ENCODE measurements around the gene RELB.
A peak's percentile ranks its signal among the peaks of the same experiment; 100 is the strongest.

Gene RELB

DNA sequence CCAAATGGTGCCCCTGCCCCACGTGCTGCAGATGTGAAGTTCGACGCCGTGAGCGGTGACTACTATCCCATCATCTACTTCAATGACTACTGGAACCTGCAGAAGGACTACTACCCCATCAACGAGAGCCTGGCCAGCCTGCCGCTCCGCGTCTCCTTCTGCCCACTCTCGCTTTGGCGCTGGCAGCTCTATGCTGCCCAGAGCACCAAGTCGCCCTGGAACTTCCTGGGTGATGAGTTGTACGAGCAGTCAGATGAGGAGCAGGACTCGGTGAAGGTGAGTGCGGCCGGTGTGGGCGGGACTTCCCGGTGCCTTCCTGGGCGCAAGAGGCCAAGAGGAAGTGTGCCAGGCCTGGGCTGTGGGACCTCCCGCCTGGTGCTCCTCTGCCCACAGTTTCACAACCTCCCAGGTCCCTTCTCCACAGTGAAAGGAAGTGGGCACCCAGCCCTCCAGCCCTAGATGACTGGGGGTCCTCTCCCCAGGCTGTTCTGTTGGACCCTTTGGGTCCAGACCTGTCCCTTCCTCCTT is 14.1 kb upstream of the RELB start:
- no peak for DNase-seq (ENCODE audit: low read depth)
- TF ChIP-seq, protein P1, sequence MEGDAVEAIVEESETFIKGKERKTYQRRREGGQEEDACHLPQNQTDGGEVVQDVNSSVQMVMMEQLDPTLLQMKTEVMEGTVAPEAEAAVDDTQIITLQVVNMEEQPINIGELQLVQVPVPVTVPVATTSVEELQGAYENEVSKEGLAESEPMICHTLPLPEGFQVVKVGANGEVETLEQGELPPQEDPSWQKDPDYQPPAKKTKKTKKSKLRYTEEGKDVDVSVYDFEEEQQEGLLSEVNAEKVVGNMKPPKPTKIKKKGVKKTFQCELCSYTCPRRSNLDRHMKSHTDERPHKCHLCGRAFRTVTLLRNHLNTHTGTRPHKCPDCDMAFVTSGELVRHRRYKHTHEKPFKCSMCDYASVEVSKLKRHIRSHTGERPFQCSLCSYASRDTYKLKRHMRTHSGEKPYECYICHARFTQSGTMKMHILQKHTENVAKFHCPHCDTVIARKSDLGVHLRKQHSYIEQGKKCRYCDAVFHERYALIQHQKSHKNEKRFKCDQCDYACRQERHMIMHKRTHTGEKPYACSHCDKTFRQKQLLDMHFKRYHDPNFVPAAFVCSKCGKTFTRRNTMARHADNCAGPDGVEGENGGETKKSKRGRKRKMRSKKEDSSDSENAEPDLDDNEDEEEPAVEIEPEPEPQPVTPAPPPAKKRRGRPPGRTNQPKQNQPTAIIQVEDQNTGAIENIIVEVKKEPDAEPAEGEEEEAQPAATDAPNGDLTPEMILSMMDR (conservative IDR thresholded peaks at IDR 0.05; ENCODE audit: low read length), result no peak
- no peak overlapping the region for H3K4me3 ChIP-seq (ENCODE audit: low read length)

DNA sequence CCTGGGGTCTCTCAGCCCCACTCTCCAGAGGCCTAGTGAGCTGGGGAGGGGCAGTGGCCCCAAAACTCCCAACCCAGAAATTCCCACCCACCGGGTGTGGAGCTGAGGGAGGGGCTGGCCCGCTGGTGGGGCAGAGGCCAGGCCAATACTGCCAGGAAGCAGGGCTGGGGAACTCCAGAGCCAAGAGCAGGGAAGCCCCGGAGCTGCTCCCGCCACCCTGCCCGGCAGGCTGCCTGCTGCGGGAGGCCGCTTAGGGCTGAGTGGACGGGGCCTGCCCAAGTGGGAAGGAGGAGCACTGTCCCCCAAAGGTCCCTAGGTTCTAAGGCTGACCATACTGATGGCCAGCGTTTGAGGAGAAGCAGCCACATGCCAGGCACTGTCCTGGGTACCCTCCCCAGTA is 13.0 kb upstream of the RELB start:
- TF ChIP-seq, protein P1 (conservative IDR thresholded peaks at IDR 0.05; ENCODE audit: low read length), result no peak
- no peak for DNase-seq (ENCODE audit: low read depth)
- no peak overlapping the region for H3K4me3 ChIP-seq (ENCODE audit: low read length)

DNA sequence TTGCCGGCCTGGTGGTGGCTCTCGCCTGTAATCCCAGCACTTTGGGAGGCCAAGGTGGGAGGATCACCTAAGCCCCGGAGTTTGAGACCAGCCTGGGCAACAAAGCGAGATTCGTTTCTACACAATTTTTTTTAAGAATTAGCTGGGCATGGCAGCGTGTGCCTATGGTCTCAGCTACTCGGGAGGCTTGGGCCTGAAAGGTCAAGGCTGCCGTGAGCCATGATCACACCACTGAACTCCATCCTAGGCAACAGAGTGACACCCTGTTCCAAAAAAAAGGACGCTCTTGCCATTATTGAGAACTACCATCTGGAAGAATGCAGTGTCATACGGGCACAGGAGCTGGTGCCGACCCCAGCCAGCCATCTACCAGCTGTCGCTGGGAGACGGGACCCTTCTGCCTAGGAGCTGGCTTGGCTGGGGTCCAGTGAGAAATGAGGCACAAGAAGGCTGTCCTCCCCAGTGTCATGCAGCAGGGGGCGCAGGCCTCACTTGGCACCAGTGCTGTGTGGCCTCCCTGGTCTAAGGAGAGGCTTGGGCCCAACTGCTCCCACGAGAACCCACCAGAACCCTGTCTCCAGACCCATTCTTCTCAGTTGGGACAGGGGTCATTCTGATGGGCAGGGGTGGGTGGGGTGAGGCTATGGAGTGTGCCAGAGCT is 12.2 kb upstream of the RELB start:
- TF ChIP-seq, protein P1 (conservative IDR thresholded peaks at IDR 0.05; ENCODE audit: low read length), result peak; percentile 62
- DNase-seq (ENCODE audit: low read depth), result peak; percentile 59
- no peak overlapping the region for H3K4me3 ChIP-seq (ENCODE audit: low read length)

DNA sequence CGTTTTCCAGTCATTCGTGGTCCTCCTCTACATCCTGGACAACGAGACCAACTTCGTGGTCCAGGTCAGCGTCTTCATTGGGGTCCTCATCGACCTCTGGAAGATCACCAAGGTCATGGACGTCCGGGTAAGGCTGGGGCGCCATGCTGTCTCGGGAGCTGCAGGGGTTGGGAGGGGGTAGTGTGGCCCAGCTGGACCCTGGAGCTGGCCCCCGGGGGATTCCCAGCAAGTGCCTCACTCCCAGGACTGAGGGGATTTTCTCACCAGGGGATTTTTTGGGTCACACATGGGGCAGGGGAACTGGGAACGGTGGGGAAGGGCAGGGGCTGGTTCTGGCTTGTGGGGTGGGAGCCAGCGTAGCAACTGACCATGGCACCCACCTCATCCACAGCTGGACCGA is 10.8 kb upstream of the RELB start:
- no peak for DNase-seq (ENCODE audit: low read depth)
- no peak overlapping the region for H3K4me3 ChIP-seq (ENCODE audit: low read length)
- TF ChIP-seq, protein P1 (conservative IDR thresholded peaks at IDR 0.05; ENCODE audit: low read length), result no peak

DNA sequence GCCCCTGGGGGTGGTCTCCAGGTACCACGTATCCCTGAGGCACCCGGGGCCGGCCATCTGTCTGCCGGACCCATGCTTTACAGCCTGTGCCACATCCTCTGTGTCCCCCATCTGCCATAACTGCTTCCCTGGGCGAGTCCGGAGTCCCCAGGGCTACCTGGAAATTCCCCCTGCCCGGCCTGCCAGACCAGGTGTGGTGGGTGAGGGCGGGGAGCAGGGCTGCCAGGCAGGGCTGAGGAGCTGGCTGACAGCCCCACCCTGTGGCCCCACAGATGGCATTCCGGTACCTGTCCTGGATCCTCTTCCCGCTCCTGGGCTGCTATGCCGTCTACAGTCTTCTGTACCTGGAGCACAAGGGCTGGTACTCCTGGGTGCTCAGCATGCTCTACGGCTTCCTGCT is 10.3 kb upstream of the RELB start:
- no peak for DNase-seq (ENCODE audit: low read depth)
- no peak overlapping the region for H3K4me3 ChIP-seq (ENCODE audit: low read length)
- TF ChIP-seq, protein P1 (conservative IDR thresholded peaks at IDR 0.05; ENCODE audit: low read length), result no peak

DNA sequence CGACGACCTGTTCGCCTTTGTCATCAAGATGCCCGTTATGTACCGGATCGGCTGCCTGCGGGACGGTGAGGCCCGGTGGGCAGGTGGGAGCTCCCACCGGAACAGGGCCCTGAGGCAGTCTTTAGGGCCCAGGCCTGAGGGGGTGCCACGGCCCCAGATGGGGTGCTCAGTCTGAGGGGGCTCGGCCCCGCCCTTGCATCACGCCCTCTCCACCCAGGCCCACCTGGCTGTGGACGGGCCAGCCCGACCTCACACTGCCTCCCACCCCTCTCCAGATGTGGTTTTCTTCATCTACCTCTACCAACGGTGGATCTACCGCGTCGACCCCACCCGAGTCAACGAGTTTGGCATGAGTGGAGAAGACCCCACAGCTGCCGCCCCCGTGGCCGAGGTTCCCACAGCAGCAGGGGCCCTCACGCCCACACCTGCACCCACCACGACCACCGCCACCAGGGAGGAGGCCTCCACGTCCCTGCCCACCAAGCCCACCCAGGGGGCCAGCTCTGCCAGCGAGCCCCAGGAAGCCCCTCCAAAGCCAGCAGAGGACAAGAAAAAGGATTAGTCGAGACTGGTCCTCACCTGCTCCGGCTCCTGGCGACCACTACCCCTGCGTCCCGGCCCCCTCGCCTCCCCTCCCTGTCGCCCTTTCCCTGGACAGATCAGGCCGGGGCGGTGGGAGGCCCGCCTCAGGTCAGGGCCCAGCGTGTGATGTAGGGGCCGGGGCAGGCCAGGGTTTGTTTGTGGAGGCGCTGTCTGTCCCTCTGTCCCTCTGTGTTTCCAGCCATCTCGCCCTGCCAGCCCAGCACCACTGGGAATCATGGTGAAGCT is 8.7 kb upstream of the RELB start:
- TF ChIP-seq, protein P1 (conservative IDR thresholded peaks at IDR 0.05; ENCODE audit: low read length), result no peak
- no peak overlapping the region for H3K4me3 ChIP-seq (ENCODE audit: low read length)
- DNase-seq (ENCODE audit: low read depth), result no peak
